ENCODE measurements around the gene ARID1B.

- TF ChIP-seq POLR2A (IDR thresholded peaks at IDR 0.05) (no peak), CTCF (IDR thresholded peaks at IDR 0.05) (no peak), POLR2AphosphoS5 (IDR thresholded peaks at IDR 0.05) (no peak)
Observed at GRCh38 chr6:156938143-156938542, 161.0 kb downstream of the ARID1B start.

All from prostate gland (tissue), 2 donors.